HG02678 (cell line): Measurements from ENCODE around the gene NR2C2AP.

Experiments used
- ATAC-seq: cut with Tn5 transposase; IDR thresholded peaks from one replicate; pipeline ENCODE4 v1.9.1; 2021; ENCODE audit warnings: mild to moderate bottlenecking, moderate library complexity; ENCODE audit not compliant: unreplicated experiment

The NR2C2AP gene

GRCh38 chr19:19215792-19216191 is 12.6 kb upstream of the NR2C2AP start:
- ATAC-seq = no peak

- no peak for ATAC-seq
Observed at GRCh38 chr19:19214892-19215291, 11.7 kb upstream of the NR2C2AP start.

GRCh38 chr19:19214159-19214490 is 10.9 kb upstream of the NR2C2AP start:
- ATAC-seq = no peak

- no peak for ATAC-seq
Observed at GRCh38 chr19:19213426-19214158, 10.4 kb upstream of the NR2C2AP start.

GRCh38 chr19:19212916-19213315 is 9.7 kb upstream of the NR2C2AP start:
- ATAC-seq = no peak

- ATAC-seq = no peak
Observed at GRCh38 chr19:19211499-19212420, 8.5 kb upstream of the NR2C2AP start, which contains the start of gene NCAN. TSS of gene NCAN (plus strand) at chr19:19211958. CDS start at chr19:19216954, 4,996 bp downstream.

GRCh38 chr19:19209372-19209771 is 6.2 kb upstream of the NR2C2AP start:
- ATAC-seq = no peak

- ATAC-seq = no peak
Observed at GRCh38 chr19:19207637-19208572, 4.7 kb upstream of the NR2C2AP start.

- ATAC-seq = no peak
Observed at GRCh38 chr19:19206938-19207337, 3.7 kb upstream of the NR2C2AP start.

GRCh38 chr19:19205416-19206410 is 2.5 kb upstream of the NR2C2AP start:
- no peak for ATAC-seq

- ATAC-seq = no peak
Observed at GRCh38 chr19:19204181-19204580, 967 bp upstream of the NR2C2AP start.

- no peak for ATAC-seq
Observed at GRCh38 chr19:19202707-19203011, 555 bp downstream of the NR2C2AP start.

GRCh38 chr19:19201697-19202630 is 1.2 kb downstream of the NR2C2AP start:
- ATAC-seq = no peak

- ATAC-seq = no peak
Observed at GRCh38 chr19:19193926-19194325, 9.3 kb downstream of the NR2C2AP start.

GRCh38 chr19:19192910-19193423 is 10.2 kb downstream of the NR2C2AP start:
- no peak for ATAC-seq

- peak; percentile 89 for ATAC-seq
Observed at GRCh38 chr19:19192078-19192882, 10.9 kb downstream of the NR2C2AP start, which contains the start of the genes BORCS8 and RFXANK. TSS of gene BORCS8 (minus strand) at chr19:19192152. CDS start at chr19:19192117, 35 bp downstream. TSS of gene RFXANK (plus strand) at chr19:19192258. CDS start at chr19:19193947, 1,689 bp downstream.

- ATAC-seq = no peak
Observed at GRCh38 chr19:19191768-19192077, 11.5 kb downstream of the NR2C2AP start.

- no peak for ATAC-seq
Observed at GRCh38 chr19:19186742-19187141, 16.5 kb downstream of the NR2C2AP start.
